ENCODE data around the gene GRK1.

The GRK1 gene

DNA sequence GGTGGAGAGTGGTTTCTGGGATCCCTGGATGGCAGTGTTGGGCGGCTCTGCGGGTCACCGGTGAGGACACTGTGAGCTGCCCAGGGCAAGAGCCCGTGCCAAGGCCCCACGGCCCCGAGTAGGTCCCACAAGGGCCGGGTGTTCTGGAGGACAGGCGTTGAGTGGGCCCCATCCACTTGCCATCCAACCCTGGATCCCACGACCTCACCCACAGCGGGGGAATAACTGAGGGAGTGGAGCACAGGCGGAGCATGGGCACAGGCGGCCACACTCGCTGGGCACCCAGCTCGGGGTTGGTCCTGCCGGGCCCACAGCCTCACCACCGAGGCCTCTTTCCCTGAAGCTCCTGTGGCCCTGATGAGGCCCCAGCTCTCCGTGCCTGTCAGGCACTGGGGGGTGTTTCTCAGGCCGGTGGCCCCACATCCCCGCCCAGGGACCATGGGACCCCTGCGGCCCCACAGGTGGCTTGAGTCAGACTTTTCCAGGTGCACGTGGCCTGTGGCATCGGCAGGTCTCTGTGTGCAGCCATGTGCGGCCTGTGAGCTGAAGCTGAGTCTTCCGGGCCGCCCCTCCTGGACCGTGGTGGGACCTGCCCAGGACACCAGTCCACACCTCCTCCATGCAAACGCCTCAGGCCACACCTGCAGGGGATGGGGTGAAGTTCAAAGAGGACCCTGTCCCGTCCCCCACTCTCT, 108.6 kb downstream of the GRK1 start:
- no peak for DNase-seq (ENCODE audit: low read depth)

DNA sequence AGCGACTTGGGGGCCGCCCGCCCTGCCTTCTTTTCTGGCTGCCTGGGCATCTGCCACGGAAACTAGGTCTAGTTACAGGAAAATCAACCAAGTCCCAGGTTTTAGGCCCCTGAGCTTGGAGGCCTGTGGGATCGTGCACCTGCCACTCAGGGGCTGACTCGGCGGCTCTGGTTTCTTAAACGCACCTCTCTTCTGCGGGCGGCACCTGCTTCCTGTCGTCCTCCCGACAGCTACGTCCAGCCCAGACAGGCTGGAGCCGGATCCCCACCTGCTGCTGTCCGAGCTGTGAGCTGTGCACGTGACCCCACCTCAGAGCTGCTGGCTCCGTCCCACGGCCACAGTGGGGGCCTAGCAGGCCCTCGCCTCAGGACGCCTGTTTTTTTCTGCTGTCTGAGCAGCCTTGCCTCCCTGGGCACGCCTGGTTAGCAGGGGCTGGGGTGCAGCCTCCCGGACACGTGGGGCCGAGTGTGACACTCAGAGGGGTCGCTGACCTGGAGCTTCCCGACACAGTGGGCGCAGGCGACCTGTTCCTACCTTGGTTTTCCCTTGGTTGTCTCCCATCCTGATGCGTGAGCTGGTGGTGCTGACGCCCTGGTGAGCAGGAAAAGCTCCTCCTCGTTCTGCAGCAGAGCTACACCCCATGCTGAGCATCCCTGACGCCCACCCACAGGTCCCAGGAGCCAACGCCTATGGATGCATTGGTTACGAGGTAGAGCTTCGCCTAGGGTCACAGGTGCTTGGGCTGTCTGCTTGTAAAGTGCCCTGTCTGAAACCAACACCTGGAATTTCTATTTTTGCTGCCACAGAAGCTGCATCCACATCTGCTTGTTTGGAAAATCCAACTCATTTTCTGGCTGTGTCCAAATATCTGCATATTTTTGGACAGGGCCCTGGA, 109.5 kb downstream of the GRK1 start:
- DNase-seq (ENCODE audit: low read depth) = no peak

DNA sequence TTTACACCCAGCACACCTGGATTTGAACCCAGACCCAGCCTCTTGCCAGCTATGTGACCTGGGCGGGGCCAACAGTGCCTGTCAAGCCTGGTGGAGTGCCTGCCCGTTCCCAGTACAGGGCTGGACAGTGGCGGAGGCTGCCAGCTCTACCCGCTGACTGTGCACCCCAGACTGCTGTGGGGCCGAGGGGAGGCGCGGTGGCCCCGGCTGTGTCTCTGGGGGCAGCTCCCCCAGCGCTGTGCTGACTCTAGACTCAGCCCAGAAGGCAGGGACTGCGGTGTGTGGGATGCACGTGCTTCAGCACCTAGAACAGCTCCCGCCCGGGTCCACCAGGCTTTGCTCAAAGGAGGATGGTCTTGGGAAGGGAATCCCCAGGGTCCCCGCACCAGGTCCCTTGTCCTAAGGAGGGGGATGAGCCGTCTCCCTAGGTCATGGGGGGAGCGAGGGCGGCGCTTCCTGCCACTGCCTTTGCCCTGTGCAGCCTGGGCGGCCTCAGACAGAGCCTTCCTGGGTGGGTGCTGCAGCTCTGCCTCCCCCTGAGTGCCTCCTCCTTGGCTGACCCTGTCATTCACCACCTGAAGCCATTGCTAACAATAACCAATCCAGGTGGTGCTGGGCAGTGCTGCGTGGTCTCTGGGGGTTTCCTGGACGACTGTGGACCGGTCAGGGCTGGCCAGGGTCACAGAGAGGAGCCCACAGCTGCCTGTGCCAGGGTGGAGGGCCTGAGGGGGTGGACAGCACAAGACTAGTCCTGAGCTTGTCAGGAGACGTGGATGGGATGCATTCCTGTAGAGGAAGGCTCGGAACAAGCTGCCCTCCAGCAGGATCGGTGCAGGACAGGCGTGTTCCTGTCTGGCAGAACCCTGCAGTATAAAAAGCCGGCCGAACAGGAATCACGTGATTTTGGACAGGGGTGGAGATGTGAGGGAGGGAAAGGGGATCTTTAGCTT, 110.6 kb downstream of the GRK1 start:
- DNase-seq (ENCODE audit: low read depth) = no peak

DNA sequence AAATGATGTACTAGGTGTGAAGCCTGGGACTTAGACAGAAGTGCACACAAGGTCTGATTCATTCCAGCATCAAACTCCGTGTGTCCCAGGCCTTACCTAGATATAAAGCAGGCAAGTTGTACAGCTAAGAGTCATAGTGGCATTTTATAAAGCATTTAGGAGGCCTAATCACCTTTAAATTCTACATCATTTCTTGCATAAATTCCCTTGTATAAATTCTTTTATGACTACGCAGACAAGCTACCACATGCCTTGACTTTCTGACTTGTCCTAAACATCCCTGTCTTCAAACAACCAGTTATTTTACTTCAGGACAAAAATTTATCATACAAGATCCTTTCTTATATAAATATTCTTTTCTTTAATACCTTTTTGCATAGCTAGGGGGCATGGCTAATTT, 114.6 kb downstream of the GRK1 start:
- DNase-seq (ENCODE audit: low read depth) = no peak

DNA sequence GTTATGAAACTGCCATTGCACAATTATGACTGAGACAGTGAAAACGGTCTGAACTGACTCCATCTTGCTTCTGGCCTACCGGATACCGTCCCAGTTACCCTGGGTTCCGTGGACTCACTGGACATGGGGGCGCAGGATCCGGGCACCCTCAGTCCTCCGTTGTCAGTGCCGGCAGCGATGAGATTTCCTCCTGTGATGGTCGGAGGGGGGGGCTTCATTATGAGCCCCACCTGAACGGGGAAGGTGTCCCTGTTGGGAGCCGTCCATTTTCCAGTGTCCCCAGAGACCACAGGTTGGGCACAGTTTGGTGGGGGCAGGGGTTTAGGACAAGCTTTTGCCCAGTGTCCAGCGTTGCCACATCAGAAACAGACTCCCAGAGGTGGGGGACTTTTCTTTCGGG, 115.5 kb downstream of the GRK1 start:
- DNase-seq (ENCODE audit: low read depth) = no peak

DNA sequence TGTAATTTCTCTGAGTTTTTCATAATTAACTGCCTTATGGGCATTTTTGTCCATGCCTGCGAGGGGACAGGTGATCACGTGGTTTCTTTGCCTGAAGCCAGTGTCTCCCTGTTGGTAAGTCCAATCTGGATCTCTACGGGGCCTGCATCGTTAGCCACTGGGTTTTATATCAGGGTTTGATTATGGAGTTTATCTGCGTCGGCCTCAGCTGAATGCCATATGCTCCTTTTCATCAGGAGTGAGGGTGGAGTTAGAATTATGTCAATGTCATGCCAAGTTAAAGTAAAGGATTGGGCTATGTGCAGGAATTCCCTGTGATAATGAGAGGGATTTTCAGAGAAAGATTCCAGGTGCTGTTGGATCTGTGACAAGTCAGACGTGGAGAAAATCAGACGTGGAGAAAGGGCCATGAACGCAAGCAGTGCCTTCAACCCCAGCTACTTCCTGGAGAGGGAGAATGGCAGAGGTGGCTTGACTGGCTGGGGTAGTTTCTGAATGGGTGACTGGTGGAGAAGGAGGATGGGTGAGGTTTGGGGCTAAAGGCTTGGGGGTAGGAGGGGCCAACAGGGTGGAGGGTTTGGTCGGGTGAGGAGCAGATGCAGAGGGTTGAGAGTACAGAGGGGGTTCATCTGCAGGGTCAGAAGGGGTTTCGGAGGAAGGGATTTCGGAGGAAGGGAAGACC, 116.3 kb downstream of the GRK1 start:
- no peak for DNase-seq (ENCODE audit: low read depth)

DNA sequence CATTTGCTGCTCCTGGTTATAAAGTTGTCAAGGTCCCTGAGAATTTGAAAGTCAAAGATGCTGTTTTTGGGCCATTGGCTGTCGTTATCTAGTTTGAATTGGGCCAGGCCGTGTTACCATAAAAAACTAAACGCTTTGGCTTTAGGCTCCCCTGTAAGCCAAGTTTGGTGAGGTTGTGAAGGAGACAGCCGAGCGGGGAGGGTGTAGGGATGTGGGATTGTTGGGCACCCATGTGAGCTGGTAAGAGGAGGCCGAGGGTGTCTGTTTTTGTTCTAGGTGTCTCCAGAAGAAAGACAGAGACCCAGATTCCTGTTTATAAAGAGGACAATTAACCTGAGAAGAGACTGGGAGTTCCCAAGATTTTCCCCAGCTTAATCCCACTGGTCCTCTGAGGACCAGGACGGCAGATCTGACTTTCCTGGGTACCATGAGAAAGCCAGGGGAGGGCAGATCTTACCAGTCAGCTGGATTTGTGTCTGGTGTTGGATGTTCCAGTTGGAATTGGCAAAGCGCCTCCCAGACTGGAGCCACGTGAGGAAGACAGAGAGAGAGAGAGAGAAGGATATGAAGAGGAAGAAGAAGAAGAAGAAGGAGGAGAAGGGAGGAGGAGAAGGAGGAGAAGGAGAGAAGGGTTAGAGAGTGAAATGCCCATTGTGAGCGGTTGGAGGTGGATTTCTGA, 117.1 kb downstream of the GRK1 start:
- no peak for DNase-seq (ENCODE audit: low read depth)

DNA sequence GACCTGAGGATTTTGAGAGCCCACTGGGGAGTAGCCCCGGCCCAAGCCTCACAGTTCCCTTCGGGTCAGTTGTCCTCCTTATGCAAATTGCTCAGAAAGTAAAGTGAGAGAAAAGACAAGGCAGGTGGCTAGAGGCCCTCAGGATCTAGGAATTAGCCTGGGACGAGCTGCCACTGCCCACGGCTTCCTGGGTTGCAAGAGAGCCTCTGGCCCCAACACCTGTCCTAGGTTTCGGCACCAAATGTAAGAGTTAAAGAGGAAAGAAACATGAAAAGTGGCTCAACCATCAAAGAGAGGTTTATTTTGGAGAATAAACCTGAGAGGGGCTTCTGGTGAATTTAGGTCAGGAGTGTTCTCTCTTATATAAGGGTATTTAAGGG, 117.6 kb downstream of the GRK1 start:
- no peak for DNase-seq (ENCODE audit: low read depth)

DNA sequence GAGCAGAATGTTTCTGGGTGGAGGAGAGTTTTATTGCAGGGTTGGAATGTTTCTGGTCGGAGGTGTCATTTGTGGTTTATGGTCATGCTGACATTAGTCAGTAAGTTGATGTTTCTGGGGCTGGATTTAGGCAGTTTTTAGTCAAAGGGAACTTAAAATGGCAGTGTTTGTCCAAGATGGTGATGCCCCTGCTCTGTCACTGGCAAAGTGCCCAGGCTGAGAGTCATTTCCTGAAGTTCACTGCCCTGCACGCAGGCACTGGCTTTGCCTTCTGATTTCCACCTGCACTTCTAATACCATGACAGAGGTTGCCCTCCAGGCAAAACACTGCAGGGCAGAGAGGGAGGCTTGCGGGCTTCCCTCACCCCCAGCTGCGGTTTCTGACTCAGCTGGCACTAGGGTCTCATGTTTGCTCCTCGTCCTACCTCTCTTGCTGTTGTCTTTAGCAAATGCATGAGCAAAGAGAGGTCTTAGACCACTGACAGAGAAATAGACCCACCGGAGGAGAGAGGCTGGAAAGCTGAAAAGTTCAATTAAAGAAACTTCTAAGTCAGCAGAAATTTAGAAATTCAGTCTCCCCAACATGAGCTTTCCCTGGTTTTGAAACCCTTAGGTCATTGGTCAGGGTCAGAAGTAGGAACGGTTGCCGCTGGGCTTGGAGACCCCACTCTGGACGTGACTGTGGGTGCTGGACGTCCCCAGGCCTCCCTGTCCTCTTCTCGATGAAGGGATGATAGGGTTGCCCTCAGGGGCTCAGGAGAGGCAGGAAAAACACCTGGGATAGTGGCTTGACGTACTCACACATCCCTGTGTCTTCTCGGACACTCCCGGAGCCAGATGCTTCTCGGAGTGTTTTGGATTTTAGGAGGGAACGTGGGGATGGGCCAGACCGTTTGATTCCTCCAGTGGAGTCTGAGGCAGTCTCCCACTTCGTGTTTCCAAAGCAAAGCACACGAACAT, 118.3 kb downstream of the GRK1 start:
- no peak for DNase-seq (ENCODE audit: low read depth)

DNA sequence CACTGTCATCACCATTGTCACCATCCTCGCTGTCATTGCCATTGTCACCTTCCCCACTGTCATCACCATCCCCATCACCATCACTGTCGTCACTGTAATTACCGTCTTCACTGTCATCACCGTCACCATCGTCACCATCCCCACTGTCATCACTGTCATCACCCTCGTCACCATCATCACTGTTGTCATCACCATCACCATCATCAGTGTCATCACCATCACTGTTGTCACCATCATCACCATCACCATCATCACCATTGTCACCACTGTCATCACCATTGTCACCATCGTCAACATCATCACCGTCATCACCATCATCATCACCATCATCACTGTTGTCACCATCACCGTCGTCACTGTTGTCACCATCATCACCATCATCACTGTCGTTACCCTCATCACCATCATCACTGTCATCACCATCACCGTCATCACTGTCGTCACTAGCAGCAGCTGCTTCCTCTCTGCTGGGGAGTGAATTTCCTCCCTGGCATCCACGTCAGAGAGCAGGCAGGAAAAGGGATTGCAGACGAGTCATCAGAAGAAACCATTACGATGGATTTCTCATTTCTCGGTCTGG, 119.3 kb downstream of the GRK1 start:
- no peak for DNase-seq (ENCODE audit: low read depth)
